HUES64 (cell line): Measurements from ENCODE around the gene FILIP1.

ENCODE experiments used
- H3K27ac ChIP-seq: 2 replicates; pipeline ENCODE4 v1.7.0; 2013; ENCODE audit warnings: low read depth, low read length, inconsistent platforms
- H3K27me3 ChIP-seq: 2 replicates; pipeline ENCODE4 v1.6.1; 2013; ENCODE audit warnings: mild to moderate bottlenecking, low read length; ENCODE audit not compliant: insufficient read depth
- H3K36me3 ChIP-seq: 2 replicates; pipeline ENCODE4 v1.6.1; 2013; ENCODE audit warnings: mild to moderate bottlenecking, low read length; ENCODE audit not compliant: insufficient read depth
- H3K4me1 ChIP-seq: 2 replicates; pipeline ENCODE4 v1.6.1; 2013; ENCODE audit warnings: mild to moderate bottlenecking, low read length, moderate library complexity; ENCODE audit not compliant: insufficient read depth
- H3K4me3 ChIP-seq: 2 replicates; pipeline ENCODE4 v1.5.1; 2013; ENCODE audit warnings: mild to moderate bottlenecking, low read length, moderate library complexity
- H3K9ac ChIP-seq: 2 replicates; pipeline ENCODE4 v1.6.1; 2013; ENCODE audit warnings: mild to moderate bottlenecking, low read depth, low read length
- H3K9me3 ChIP-seq: 2 replicates; pipeline ENCODE4 v1.6.1; 2013; ENCODE audit warnings: low read depth, low read length; ENCODE audit not compliant: insufficient read depth
- WGBS: fragments of 150-250, 120-280 bp; methylation state at CpG from one replicate; pipeline ENCODE4 v1.1.7; 2013; ENCODE audit warnings: missing lambda C conversion rate; 5-methylcytosine and 5-hydroxymethylcytosine counted together

Gene FILIP1

GRCh38 chr6:75492386-75493153 lies 1.0 kb downstream of the FILIP1 start:
- no peak overlapping the region for H3K27ac ChIP-seq
- WGBS = 89% methylated on average over 1 of the region's 3 CpGs
- H3K36me3 ChIP-seq = no peaks in the 10 kb centered on the region
- no peak overlapping the region for H3K9ac ChIP-seq
- no peak overlapping the region for H3K4me3 ChIP-seq
- no peaks in the 10 kb centered on the region for H3K27me3 ChIP-seq
- peaks cover 7% of the 10 kb centered on the region; the same call in 1 of the 2 replicates for H3K4me1 ChIP-seq
- H3K9me3 ChIP-seq = no peaks in the 10 kb centered on the region

DNA sequence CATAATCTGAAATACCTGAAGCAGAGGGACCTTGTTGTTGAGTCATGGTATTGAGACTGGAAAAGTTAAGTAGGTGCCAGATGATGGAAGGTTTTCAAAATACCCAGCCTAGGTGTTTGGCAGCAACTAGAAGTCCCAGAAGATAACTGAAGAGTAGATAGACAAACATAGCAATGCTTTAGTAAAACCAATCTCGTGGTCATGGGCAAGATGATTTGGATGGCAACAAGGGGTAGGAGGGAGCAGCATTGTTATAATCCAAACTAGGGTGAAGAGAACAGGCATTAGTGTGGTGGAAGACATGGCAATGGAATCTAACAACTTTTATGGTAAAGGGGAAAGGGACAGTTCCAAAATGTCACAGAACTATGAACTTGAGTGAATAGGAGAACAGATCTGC lies 2.3 kb downstream of the FILIP1 start:
- no peaks in the 10 kb centered on the region for H3K9me3 ChIP-seq

GRCh38 chr6:75490706-75491105 lies 2.9 kb downstream of the FILIP1 start:
- Histone ChIP-seq H3K27ac (no peak overlapping the region), H3K4me1 (peaks cover 7% of the 10 kb centered on the region; the same call in 1 of the 2 replicates), H3K9me3 (no peaks in the 10 kb centered on the region), H3K4me3 (no peak overlapping the region), H3K36me3 (no peaks in the 10 kb centered on the region), H3K9ac (no peak overlapping the region), H3K27me3 (no peaks in the 10 kb centered on the region)
- WGBS = 93% methylated on average over 2 of the region's 3 CpGs

More for the DNA sequence above, 2.3 kb downstream of the FILIP1 start:
- Histone ChIP-seq H3K27ac (no peak overlapping the region), H3K9ac (no peak overlapping the region), H3K4me1 (peaks cover 7% of the 10 kb centered on the region; the same call in 1 of the 2 replicates), H3K4me3 (no peak overlapping the region), H3K36me3 (no peaks in the 10 kb centered on the region), H3K27me3 (no peaks in the 10 kb centered on the region)
- WGBS = 87% methylated on average over 1 of the region's 1 CpG

DNA sequence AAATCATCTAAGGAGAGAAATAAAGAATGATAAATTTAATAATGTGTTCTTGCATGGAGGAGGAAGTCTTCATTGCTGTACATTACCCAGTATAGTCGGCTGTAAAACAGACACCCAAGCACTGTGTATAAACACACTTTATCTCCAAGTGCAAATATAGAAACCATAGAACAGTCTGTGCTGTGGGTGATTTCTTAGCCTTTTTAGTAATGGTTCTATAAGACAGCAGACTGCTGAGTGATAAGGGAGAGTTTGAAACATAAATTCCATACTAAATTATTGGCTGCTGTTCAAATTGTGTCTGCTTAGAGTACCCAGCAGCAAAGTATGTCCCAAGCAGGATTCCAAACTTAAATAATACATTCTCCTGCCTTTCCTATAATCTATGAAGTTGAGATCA lies 4.6 kb downstream of the FILIP1 start:
- H3K36me3 ChIP-seq = no peaks in the 10 kb centered on the region
- H3K4me1 ChIP-seq = peaks cover 13% of the 10 kb centered on the region; the same call in 1 of the 2 replicates
- no peak overlapping the region for H3K9ac ChIP-seq
- H3K4me3 ChIP-seq = no peak overlapping the region
- H3K27ac ChIP-seq = no peak overlapping the region
- H3K9me3 ChIP-seq = no peaks in the 10 kb centered on the region
- H3K27me3 ChIP-seq = no peaks in the 10 kb centered on the region
- WGBS = no CpG with 5 or more reads among the region's 1 CpG

GRCh38 chr6:75488033-75488432 lies 5.6 kb downstream of the FILIP1 start:
- H3K9ac ChIP-seq = no peak overlapping the region
- H3K36me3 ChIP-seq = no peaks in the 10 kb centered on the region
- H3K4me3 ChIP-seq = no peak overlapping the region
- WGBS = 63% methylated on average over 1 of the region's 1 CpG
- no peak overlapping the region for H3K27ac ChIP-seq
- peaks cover 9% of the 10 kb centered on the region; the same call in 1 of the 2 replicates for H3K4me1 ChIP-seq
- H3K27me3 ChIP-seq = no peaks in the 10 kb centered on the region
- H3K9me3 ChIP-seq = no peaks in the 10 kb centered on the region

GRCh38 chr6:75486850-75487518 lies 6.6 kb downstream of the FILIP1 start:
- WGBS = 95% methylated on average over 6 of the region's 6 CpGs
- Histone ChIP-seq H3K27ac (no peak overlapping the region), H3K9ac (no peak overlapping the region), H3K36me3 (no peaks in the 10 kb centered on the region), H3K9me3 (no peaks in the 10 kb centered on the region), H3K4me3 (no peak overlapping the region), H3K27me3 (no peaks in the 10 kb centered on the region), H3K4me1 (peaks cover 11% of the 10 kb centered on the region)

GRCh38 chr6:75484535-75484934 lies 9.1 kb downstream of the FILIP1 start:
- Histone ChIP-seq H3K9ac (no peak overlapping the region), H3K9me3 (no peaks in the 10 kb centered on the region), H3K27ac (no peak overlapping the region), H3K36me3 (no peaks in the 10 kb centered on the region), H3K27me3 (no peaks in the 10 kb centered on the region), H3K4me3 (no peak overlapping the region), H3K4me1 (peaks cover 23% of the 10 kb centered on the region)

GRCh38 chr6:75483136-75483952 lies 10.3 kb downstream of the FILIP1 start:
- H3K9me3 ChIP-seq = no peaks in the 10 kb centered on the region
- no peak overlapping the region for H3K9ac ChIP-seq
- no peak overlapping the region for H3K27ac ChIP-seq
- H3K4me3 ChIP-seq = no peak overlapping the region
- H3K36me3 ChIP-seq = no peaks in the 10 kb centered on the region
- 94% methylated on average over 3 of the region's 3 CpGs for WGBS
- peaks cover 23% of the 10 kb centered on the region for H3K4me1 ChIP-seq
- H3K27me3 ChIP-seq = no peaks in the 10 kb centered on the region

DNA sequence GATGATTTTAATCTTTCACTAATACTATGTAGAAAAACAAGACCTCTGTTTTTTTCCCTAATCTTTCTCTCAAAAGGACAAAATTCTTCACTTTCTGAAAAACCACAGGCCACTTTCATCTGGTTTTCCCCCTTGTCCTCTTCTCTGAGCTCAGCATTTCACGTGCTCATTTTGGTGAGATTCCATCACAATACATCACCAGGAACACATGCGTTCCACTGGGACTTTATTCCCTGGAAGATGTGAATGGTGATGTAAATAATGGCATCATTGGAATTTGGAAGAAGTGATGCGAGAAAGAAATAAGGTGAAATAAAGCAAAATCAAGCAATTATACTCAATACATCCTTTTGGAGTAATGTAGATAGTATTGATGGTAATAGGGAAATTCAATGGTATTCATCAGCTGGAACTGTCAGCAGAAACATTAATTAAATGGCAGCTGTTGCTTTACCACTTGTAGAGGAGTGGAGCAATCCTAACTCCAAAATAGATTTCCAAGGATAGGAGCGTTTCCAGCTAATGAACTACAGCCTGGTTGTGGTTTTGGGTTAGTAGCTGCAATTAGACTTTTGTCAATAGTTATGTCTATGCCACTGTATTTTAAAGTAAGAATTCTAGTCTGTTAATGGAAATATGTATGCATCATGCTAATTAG lies 11.5 kb downstream of the FILIP1 start:
- Histone ChIP-seq H3K27ac (no peak overlapping the region), H3K27me3 (no peaks in the 10 kb centered on the region), H3K9ac (no peak overlapping the region), H3K36me3 (no peaks in the 10 kb centered on the region), H3K4me1 (peaks cover 20% of the 10 kb centered on the region), H3K9me3 (no peaks in the 10 kb centered on the region), H3K4me3 (no peak overlapping the region)
- WGBS = 67% methylated on average over 2 of the region's 4 CpGs

DNA sequence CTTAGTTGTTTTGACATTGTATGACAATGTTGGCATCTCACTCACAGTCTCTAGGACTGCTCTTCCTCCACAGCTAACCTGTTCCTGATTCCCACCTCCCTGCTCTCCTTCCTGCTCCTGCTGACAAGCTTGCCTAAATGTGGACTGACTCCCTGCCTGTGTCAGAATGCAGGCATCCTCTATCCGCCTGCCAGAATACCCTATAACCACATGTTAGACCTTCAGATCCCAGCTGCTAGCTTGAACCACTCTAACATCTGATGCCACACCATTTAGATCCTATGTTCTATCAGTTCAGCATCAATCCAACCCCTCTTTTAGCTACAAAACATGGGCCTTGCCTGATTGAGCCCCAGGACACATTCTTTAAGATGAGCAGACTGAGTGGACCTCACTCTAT lies 12.2 kb downstream of the FILIP1 start:
- H3K4me3 ChIP-seq = no peak overlapping the region
- H3K9me3 ChIP-seq = no peaks in the 10 kb centered on the region
- H3K27ac ChIP-seq = no peak overlapping the region
- H3K4me1 ChIP-seq = peaks cover 20% of the 10 kb centered on the region
- H3K36me3 ChIP-seq = no peaks in the 10 kb centered on the region
- H3K9ac ChIP-seq = no peak overlapping the region
- WGBS = 55% methylated on average over 1 of the region's 1 CpG
- no peaks in the 10 kb centered on the region for H3K27me3 ChIP-seq
